Embryonic facial prominence (tissue), 1 donor: Measurements from ENCODE around the gene BDH1.

Experiments used
- DNase-seq: peaks from one replicate; pipeline ENCODE4 v3.0.0-alpha.2; 2016; ENCODE audit errors: extremely low spot score

BDH1 gene

GRCh38 chr3:197547306-197548011 lies 8.3 kb downstream of the BDH1 start:
- no peak for DNase-seq

GRCh38 chr3:197546307-197547085 lies 9.3 kb downstream of the BDH1 start:
- DNase-seq: no peak

- DNase-seq: no peak
These were observed 10.2 kb downstream of the BDH1 start for GRCh38 chr3:197545571-197545970.

GRCh38 chr3:197545101-197545500 lies 10.7 kb downstream of the BDH1 start:
- DNase-seq: no peak

GRCh38 chr3:197542741-197543454 lies 12.9 kb downstream of the BDH1 start:
- DNase-seq: no peak

GRCh38 chr3:197541756-197542539 lies 13.8 kb downstream of the BDH1 start:
- DNase-seq: no peak

- DNase-seq: no peak
These were observed 14.8 kb downstream of the BDH1 start for GRCh38 chr3:197540961-197541377.

- no peak for DNase-seq
These were observed 16.1 kb downstream of the BDH1 start for GRCh38 chr3:197539651-197540051.

- DNase-seq: no peak
These were observed 21.6 kb downstream of the BDH1 start for GRCh38 chr3:197533927-197534725.

- no peak for DNase-seq
These were observed 22.4 kb downstream of the BDH1 start for GRCh38 chr3:197533396-197533795.

- no peak for DNase-seq
These were observed 23.4 kb downstream of the BDH1 start for GRCh38 chr3:197532388-197532787.

GRCh38 chr3:197528190-197528589 lies 27.6 kb downstream of the BDH1 start:
- DNase-seq: no peak

- no peak for DNase-seq
These were observed 28.2 kb downstream of the BDH1 start for GRCh38 chr3:197527569-197527968.

GRCh38 chr3:197525706-197526105 lies 30.1 kb downstream of the BDH1 start:
- no peak for DNase-seq

- DNase-seq: no peak
These were observed 31.6 kb downstream of the BDH1 start for GRCh38 chr3:197524128-197524527.

- no peak for DNase-seq
These were observed 32.2 kb downstream of the BDH1 start for GRCh38 chr3:197523526-197523925.

GRCh38 chr3:197522881-197523441 lies 32.8 kb downstream of the BDH1 start:
- DNase-seq: no peak

- DNase-seq: no peak
These were observed 33.5 kb downstream of the BDH1 start for GRCh38 chr3:197522183-197522715.

GRCh38 chr3:197521277-197522182 lies 34.2 kb downstream of the BDH1 start:
- no peak for DNase-seq
